Astrocyte of the spinal cord (primary cell): ENCODE data around the gene OXER1.
"Not testable (repeated sequence)": the region's sequence is repeated elsewhere in the genome, so short reads cannot be mapped to it uniquely, and the experiment has no call there.

ENCODE experiments used
- DNase-seq: peaks from one replicate; pipeline ENCODE4 v3.0.0; 2011; ENCODE audit warnings: low read depth, low spot score
- H3K4me3 ChIP-seq: 2 replicates; pipeline ENCODE4 v1.5.1; 2011; ENCODE audit warnings: low read depth, mild to moderate bottlenecking, low read length, moderate library complexity
- in situ Hi-C: cut with HindIII; loops from 2 replicates; pipeline ENCODE4 v1.10.0; 2017; ENCODE audit warnings: low sequenced_read_pairs
- TF ChIP-seq, protein P1 (sequence below): IDR thresholded peaks from 2 replicates; pipeline ENCODE4 v1.5.1; 2012; ENCODE audit warnings: low read depth, mild to moderate bottlenecking, low read length, inconsistent platforms

OXER1 gene

DNA sequence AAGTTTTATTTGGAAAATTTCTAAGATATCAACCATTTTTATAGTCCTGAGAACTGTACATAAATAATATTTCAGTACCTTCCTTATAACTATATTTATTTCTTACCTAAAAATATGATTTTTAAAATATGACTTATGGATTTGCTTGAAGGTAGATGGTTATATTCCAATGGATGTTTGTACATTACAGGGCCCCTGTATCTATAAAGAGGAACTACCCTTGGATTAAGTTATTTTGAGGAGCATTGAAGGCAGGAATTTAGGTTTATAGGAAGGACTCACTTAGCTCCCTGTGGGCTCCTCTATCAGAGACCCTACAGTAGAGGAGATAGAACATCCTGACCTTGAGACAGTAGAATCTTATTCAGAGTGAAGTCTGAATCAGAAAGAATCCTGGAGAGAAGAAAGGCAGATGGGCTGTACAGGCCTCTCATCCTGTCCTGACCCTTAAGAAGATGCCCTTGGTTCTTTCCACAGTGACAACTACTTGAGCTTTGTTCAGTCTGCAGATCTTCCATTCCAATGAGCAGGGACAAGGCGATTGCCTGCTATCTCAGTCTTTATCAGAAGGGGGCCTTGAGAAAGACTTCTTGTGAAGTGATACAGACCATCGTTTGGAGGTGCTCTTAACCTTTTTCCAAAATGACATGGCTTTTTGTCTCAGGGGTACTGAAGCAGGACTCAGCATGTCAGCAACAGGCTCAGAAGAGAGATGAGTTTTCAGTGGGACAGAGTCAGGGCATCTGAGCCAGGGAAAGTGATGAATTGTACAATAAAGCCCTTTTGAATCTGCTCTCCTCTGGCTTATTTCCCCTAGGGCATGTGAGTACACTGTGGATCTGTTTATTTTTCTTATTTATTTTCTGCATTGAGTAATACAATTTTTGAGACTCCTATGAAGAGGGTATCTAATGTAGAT lies 20.9 kb downstream of the OXER1 start:
- H3K4me3 ChIP-seq = no peak overlapping the region
- in situ Hi-C loops = no loop called here
- TF ChIP-seq, protein P1, sequence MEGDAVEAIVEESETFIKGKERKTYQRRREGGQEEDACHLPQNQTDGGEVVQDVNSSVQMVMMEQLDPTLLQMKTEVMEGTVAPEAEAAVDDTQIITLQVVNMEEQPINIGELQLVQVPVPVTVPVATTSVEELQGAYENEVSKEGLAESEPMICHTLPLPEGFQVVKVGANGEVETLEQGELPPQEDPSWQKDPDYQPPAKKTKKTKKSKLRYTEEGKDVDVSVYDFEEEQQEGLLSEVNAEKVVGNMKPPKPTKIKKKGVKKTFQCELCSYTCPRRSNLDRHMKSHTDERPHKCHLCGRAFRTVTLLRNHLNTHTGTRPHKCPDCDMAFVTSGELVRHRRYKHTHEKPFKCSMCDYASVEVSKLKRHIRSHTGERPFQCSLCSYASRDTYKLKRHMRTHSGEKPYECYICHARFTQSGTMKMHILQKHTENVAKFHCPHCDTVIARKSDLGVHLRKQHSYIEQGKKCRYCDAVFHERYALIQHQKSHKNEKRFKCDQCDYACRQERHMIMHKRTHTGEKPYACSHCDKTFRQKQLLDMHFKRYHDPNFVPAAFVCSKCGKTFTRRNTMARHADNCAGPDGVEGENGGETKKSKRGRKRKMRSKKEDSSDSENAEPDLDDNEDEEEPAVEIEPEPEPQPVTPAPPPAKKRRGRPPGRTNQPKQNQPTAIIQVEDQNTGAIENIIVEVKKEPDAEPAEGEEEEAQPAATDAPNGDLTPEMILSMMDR = no peak
- no peak for DNase-seq

DNA sequence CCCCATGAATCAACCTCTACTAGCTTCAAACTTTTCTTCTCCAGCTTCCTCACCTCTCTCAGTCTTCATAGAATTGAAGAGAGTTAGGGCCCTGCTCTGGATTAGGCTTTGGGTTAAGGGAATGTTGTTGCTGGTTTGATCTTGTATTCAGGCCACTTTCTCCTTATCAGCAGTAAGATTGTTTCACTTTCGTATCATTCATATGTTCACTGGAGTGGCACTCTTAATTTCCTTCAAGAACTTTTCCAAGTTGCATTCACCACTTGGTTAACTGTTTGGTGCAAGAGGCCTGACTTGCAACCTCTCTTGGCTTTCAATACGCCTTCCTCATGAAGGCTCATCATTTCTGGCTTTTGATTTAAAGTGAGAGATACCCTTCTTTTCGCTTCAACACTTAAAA lies 22.8 kb downstream of the OXER1 start:
- in situ Hi-C loops = no loop called here
- TF ChIP-seq, protein P1 = no peak
- H3K4me3 ChIP-seq = no peak overlapping the region
- DNase-seq = no peak

DNA sequence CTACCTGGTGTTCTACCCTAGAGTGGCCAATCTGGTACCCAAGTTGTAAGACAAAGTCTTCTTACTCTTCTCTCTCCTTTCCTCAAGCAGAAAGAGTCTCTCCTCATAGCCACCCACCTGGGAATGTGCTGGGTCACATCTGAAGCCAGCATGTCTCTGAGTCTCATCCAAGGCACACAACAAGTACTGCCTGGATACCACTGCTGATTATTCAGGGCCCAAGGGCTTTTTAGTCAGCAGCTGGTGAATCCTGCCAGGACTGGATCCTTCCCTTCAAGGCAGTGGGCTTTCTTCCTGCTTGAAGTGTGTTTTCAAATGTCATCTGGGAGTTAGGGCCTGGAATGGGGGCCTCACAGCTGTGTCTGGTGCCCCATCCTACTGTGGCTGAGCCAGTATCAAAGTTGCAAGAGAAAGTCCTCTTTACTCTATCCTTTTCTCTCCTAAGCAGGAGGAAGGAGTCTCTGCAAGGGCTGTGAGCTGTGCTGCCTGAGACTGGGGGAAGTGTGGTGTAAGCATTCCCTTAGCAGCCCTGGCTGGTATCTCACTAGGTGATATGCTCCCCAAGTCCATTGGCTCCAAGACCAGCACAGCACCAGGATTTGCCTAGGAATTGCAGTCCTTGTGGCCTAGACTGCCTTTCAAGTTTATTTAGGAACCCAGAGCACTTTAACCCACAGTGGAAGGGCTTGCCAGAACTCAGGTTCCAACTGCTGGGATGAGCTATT lies 27.2 kb downstream of the OXER1 start:
- DNase-seq = no peak
- in situ Hi-C loops = no loop called here
- TF ChIP-seq, protein P1 = no peak
- no peak overlapping the region for H3K4me3 ChIP-seq

GRCh38 chr2:42733852-42734251 lies 30.1 kb downstream of the OXER1 start:
- TF ChIP-seq, protein P1 = no peak
- H3K4me3 ChIP-seq = no peak overlapping the region
- in situ Hi-C loops = no loop called here
- no peak for DNase-seq

DNA sequence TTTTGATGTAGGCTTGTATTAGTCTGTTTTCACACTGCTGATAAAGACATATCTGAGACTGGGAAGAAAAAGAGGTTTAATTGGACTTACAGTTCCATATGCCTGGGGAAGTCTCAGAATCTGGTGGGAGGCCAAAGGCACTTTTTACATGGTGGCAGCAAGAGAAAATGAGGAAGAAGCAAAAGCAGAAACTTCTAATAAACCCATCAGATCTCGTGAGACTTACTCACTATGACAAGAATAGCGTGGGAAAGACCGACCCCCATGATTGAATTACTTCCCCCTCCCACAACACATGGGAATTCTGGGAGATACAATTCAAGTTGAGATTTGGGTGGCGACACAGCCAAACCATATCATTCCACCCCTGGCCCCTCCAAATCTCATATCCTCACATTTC lies 32.6 kb downstream of the OXER1 start:
- in situ Hi-C loops, DNase-seq, H3K4me3 ChIP-seq: not testable (repeated sequence)

GRCh38 chr2:42726680-42727079 lies 37.3 kb downstream of the OXER1 start:
- DNase-seq = no peak
- TF ChIP-seq, protein P1 = no peak
- H3K4me3 ChIP-seq = no peak overlapping the region
- in situ Hi-C loops = no loop called here

GRCh38 chr2:42725657-42726056 lies 38.3 kb downstream of the OXER1 start:
- in situ Hi-C loops = no loop called here
- H3K4me3 ChIP-seq = no peak overlapping the region
- no peak for DNase-seq
- TF ChIP-seq, protein P1 = no peak
